ENCODE data around the gene KCTD16.

The KCTD16 gene

GRCh38 chr5:144167998-144168397 is 2.7 kb upstream of the KCTD16 start:
- ATAC-seq = no peak

GRCh38 chr5:144169904-144170275 is 783 bp upstream of the KCTD16 start:
- peak in 1 of 2 donors; percentile 1 for ATAC-seq

GRCh38 chr5:144173766-144174165 is 3.1 kb downstream of the KCTD16 start:
- no peak for ATAC-seq

GRCh38 chr5:144177548-144177947 is 6.9 kb downstream of the KCTD16 start:
- peak; percentile 21 to 24 for ATAC-seq

GRCh38 chr5:144179226-144179625 is 8.6 kb downstream of the KCTD16 start:
- ATAC-seq = no peak

- no peak for ATAC-seq
These were observed 12.7 kb downstream of the KCTD16 start for GRCh38 chr5:144183254-144183889.

GRCh38 chr5:144187699-144188294 is 17.1 kb downstream of the KCTD16 start:
- ATAC-seq = peak; percentile 32 to 36

- ATAC-seq = peak; percentile 84 to 86
These were observed 19.2 kb downstream of the KCTD16 start for GRCh38 chr5:144189800-144190429.

GRCh38 chr5:144191531-144191930 is 20.9 kb downstream of the KCTD16 start:
- no peak for ATAC-seq

- ATAC-seq = peak; percentile 56 to 63
These were observed 21.3 kb downstream of the KCTD16 start for GRCh38 chr5:144191998-144192397.

- ATAC-seq = no peak
These were observed 22.0 kb downstream of the KCTD16 start for GRCh38 chr5:144192661-144193060.

GRCh38 chr5:144194144-144194543 is 23.5 kb downstream of the KCTD16 start:
- ATAC-seq = no peak

GRCh38 chr5:144195448-144195847 is 24.8 kb downstream of the KCTD16 start:
- no peak for ATAC-seq

- no peak for ATAC-seq
These were observed 25.9 kb downstream of the KCTD16 start for GRCh38 chr5:144196612-144197011.

GRCh38 chr5:144198386-144198785 is 27.7 kb downstream of the KCTD16 start:
- no peak for ATAC-seq

- ATAC-seq = no peak
These were observed 30.9 kb downstream of the KCTD16 start for GRCh38 chr5:144201588-144201987.

GRCh38 chr5:144202072-144202471 is 31.4 kb downstream of the KCTD16 start:
- ATAC-seq = no peak

- no peak for ATAC-seq
These were observed 32.1 kb downstream of the KCTD16 start for GRCh38 chr5:144202726-144203125.

- ATAC-seq = peak in 1 of 2 donors; percentile 48
These were observed 33.3 kb downstream of the KCTD16 start for GRCh38 chr5:144203750-144204596.

GRCh38 chr5:144205141-144205551 is 34.5 kb downstream of the KCTD16 start:
- ATAC-seq = no peak

GRCh38 chr5:144206141-144206540 is 35.5 kb downstream of the KCTD16 start:
- no peak for ATAC-seq

GRCh38 chr5:144207875-144208444 is 37.3 kb downstream of the KCTD16 start:
- no peak for ATAC-seq

GRCh38 chr5:144209361-144209760 is 38.7 kb downstream of the KCTD16 start:
- no peak for ATAC-seq
